NT2/D1 (cell line): ENCODE measurements around the gene MICAL2.

Source experiments
- YY1 ChIP-seq: IDR thresholded peaks from 2 replicates; pipeline ENCODE4 v1.6.1; 2011; ENCODE audit not compliant: insufficient read length, insufficient read depth
- ZNF274 ChIP-seq: IDR thresholded peaks from 2 replicates; pipeline ENCODE4 v1.6.1; 2011; ENCODE audit warnings: mild to moderate bottlenecking, low read depth, low read length

GRCh38 chr11:12123799-12124198 is 13.4 kb downstream of the MICAL2 start:
- no peak for TF ChIP-seq ZNF274
- TF ChIP-seq YY1: no peak
